HepG2 (cell line): ENCODE results near the gene SIN3A.

Source experiments
- CTCF ChIP-seq: sonication (generic); formaldehyde crosslinking; IDR thresholded peaks from 2 replicates; pipeline ENCODE4 v1.5.0; 2020; ENCODE audit warnings: mild to moderate bottlenecking, missing genetic modification reagents, moderate library complexity
- HMGXB4 ChIP-seq, 2 experiments: sonication (generic) in 1 of 2; formaldehyde crosslinking in 1 of 2; IDR thresholded peaks; 2 replicates each; pipeline versions ENCODE4 v1.4.0 to v1.6.1; 2018 to 2020; ENCODE audit warnings: missing genetic modification reagents in 2 of 2, borderline replicate concordance in 1 of 2, low read depth in 1 of 2, mild to moderate bottlenecking in 1 of 2, missing biosample characterization in 1 of 2
- JDP2 ChIP-seq: sonication (generic); formaldehyde crosslinking; IDR thresholded peaks from 2 replicates; pipeline ENCODE4 v1.8.1; 2022; ENCODE audit warnings: missing genetic modification reagents, borderline replicate concordance
- MATR3 ChIP-seq: sonication (generic); formaldehyde crosslinking; IDR thresholded peaks from 2 replicates; pipeline ENCODE4 v1.4.0; 2020; ENCODE audit warnings: missing genetic modification reagents
- MAX ChIP-seq: IDR thresholded peaks from 2 replicates; pipeline ENCODE4 v1.6.1; 2012; ENCODE audit warnings: inconsistent platforms
- MTF2 ChIP-seq: sonication (generic); formaldehyde crosslinking; IDR thresholded peaks from 2 replicates; pipeline ENCODE4 v1.5.0; 2020; ENCODE audit warnings: missing genetic modification reagents, borderline replicate concordance
- NBN ChIP-seq: fragments of 450-650 bp; conservative IDR thresholded peaks from 2 replicates; pipeline ENCODE4 v1.6.1; 2017
- POLR2A ChIP-seq, 2 experiments: IDR thresholded peaks; 2 replicates each; pipeline ENCODE4 v1.6.1; 2011; ENCODE audit warnings: low read depth in 2 of 2, low read length in 2 of 2, mild to moderate bottlenecking in 1 of 2, moderate library complexity in 1 of 2; ENCODE audit not compliant: insufficient read depth in 1 of 2
- SNAI1 ChIP-seq: sonication (generic); formaldehyde crosslinking; IDR thresholded peaks from 2 replicates; pipeline ENCODE4 v1.5.0; 2020; ENCODE audit warnings: mild to moderate bottlenecking, missing genetic modification reagents, borderline replicate concordance
- SP1 ChIP-seq, 2 experiments: fragments of 450-650 bp in 1 of 2; sonication (generic) in 1 of 2; formaldehyde crosslinking in 1 of 2; IDR thresholded peaks; 2 replicates each; pipeline versions ENCODE4 v1.4.0 to v1.6.1; 2016 to 2020; ENCODE audit warnings: missing genetic modification reagents in 1 of 2
- YY1 ChIP-seq: IDR thresholded peaks from 2 replicates; pipeline ENCODE4 v1.6.1; 2011; ENCODE audit warnings: low read length, low read depth, moderate library complexity, mild to moderate bottlenecking; ENCODE audit not compliant: insufficient read depth, insufficient replicate concordance
- ZC3H13 ChIP-seq: sonication (generic); formaldehyde crosslinking; IDR thresholded peaks from 2 replicates; pipeline ENCODE4 v1.8.1; 2023; ENCODE audit warnings: mild to moderate bottlenecking, missing genetic modification reagents, moderate library complexity
- ZNF740 ChIP-seq: sonication (generic); formaldehyde crosslinking; IDR thresholded peaks from 2 replicates; pipeline ENCODE4 v1.4.0; 2020; ENCODE audit warnings: missing genetic modification reagents

GRCh38 chr15:75452865-75453702, 1.6 kb upstream of the SIN3A start:
- TF ChIP-seq ZNF740 (CRISPR knock-in tag): no peak
- no peak for TF ChIP-seq MAX
- TF ChIP-seq ZC3H13 (CRISPR knock-in tag): no peak; the same call in 1 of the 2 replicates
- peak in 1 of 2 experiments; percentile 11; a peak in 2 of 4 replicates for TF ChIP-seq HMGXB4 (CRISPR knock-in tag; IDR thresholded peaks at IDR 0.05; ENCODE audit: borderline replicate concordance in 1 of 2, low read depth in 1 of 2)
- TF ChIP-seq NBN: no peak
- TF ChIP-seq JDP2 (CRISPR knock-in tag): no peak
- no peak for TF ChIP-seq YY1
- TF ChIP-seq SNAI1: no peak
- TF ChIP-seq CTCF: peak; percentile 47
- no peak for TF ChIP-seq MATR3 (CRISPR knock-in tag)
- TF ChIP-seq SP1 (IDR thresholded peaks at IDR 0.05): no peak
- no peak for TF ChIP-seq SP1 (CRISPR knock-in tag; IDR thresholded peaks at IDR 0.05)
- TF ChIP-seq MTF2 (CRISPR knock-in tag): no peak
- peak in 1 of 2 experiments; percentile 47; a peak in 2 of 4 replicates for TF ChIP-seq POLR2A (IDR thresholded peaks at IDR 0.05; ENCODE audit: insufficient read depth in 1 of 2, low read depth in 2 of 2, low read length in 2 of 2)
